Smooth muscle cell (in vitro differentiated cells): ENCODE results near the gene SRSF5. TPM values are rescaled to one million over a fixed set of nuclear protein-coding genes. Genes with fewer than 3 reads are reported as not detected.
"Not testable (repeated sequence)": the region's sequence is repeated elsewhere in the genome, so short reads cannot be mapped to it uniquely, and the experiment has no call there.

Experiments used
- DNase-seq: peaks from one replicate; lab custom pipeline; 2025; ENCODE audit not compliant: unreplicated experiment; lab: John Stamatoyannopoulos, UW
- H2AFZ ChIP-seq: fragments of 200-600 bp; sonication (generic); 2 replicates; pipeline ENCODE4 v1.6.0; 2016; ENCODE audit warnings: antibody characterized with exemption, low read depth, mild to moderate bottlenecking
- H3F3A ChIP-seq: fragments of 200-600 bp; sonication (generic); 2 replicates; pipeline ENCODE4 v1.6.0; 2017; ENCODE audit warnings: antibody characterized with exemption, low read depth
- H3K27ac ChIP-seq: fragments of 200-600 bp; sonication (generic); 2 replicates; pipeline ENCODE4 v1.5.1; 2016; ENCODE audit warnings: low read depth, mild to moderate bottlenecking
- H3K27me3 ChIP-seq: fragments of 200-600 bp; sonication (generic); 2 replicates; pipeline ENCODE4 v1.6.1; 2016; ENCODE audit warnings: low read depth, mild to moderate bottlenecking
- H3K36me3 ChIP-seq: fragments of 200-600 bp; sonication (generic); 2 replicates; pipeline ENCODE4 v1.5.1; 2016; ENCODE audit warnings: low read depth
- H3K4me1 ChIP-seq: fragments of 200-600 bp; sonication (generic); 2 replicates; pipeline ENCODE4 v1.5.1; 2016; ENCODE audit warnings: low read depth
- H3K4me2 ChIP-seq: fragments of 200-600 bp; sonication (generic); 2 replicates; pipeline ENCODE4 v1.6.0; 2016; ENCODE audit warnings: mild to moderate bottlenecking
- H3K4me3 ChIP-seq: fragments of 200-600 bp; sonication (generic); 2 replicates; pipeline ENCODE4 v1.5.1; 2016; ENCODE audit warnings: mild to moderate bottlenecking
- H3K79me2 ChIP-seq: fragments of 200-600 bp; sonication (generic); 2 replicates; pipeline ENCODE4 v1.6.0; 2016; ENCODE audit warnings: low read depth, mild to moderate bottlenecking
- H3K9ac ChIP-seq: fragments of 200-600 bp; sonication (generic); 2 replicates; pipeline ENCODE4 v1.6.0; 2016; ENCODE audit warnings: low read depth
- H3K9me3 ChIP-seq: fragments of 200-600 bp; sonication (generic); replicated peaks from 2 replicates; pipeline ENCODE4 v1.5.1; 2016; ENCODE audit warnings: low read depth
- H4K20me1 ChIP-seq: fragments of 200-600 bp; sonication (generic); 2 replicates; pipeline ENCODE4 v1.6.0; 2016; ENCODE audit warnings: low read depth
- CTCF ChIP-seq: fragments of 200-600 bp; sonication (generic); IDR thresholded peaks from 2 replicates; pipeline ENCODE4 v1.5.1; 2017; ENCODE audit warnings: borderline replicate concordance, mild to moderate bottlenecking, antibody characterized with exemption; ENCODE audit not compliant: insufficient read depth, poor library complexity, severe bottlenecking
- whole genome bisulfite sequencing: methylation state at CpG from one replicate; pipeline ENCODE4 v1.1.7; 2016; ENCODE audit warnings: low lambda C conversion rate; 5-methylcytosine and 5-hydroxymethylcytosine counted together
- polyA plus RNA-seq: library from polyadenylated mRNA; unstranded; fragments of >200 nt; fragmentation: Nextera tagmentation; extraction: Ambion mirVana; gene quantifications from 2 replicates; pipeline ENCODE4 v1.2.1, GENCODE V29; 2016
- total RNA-seq: library from RNA; depleted of rRNA; stranded (reverse); fragments of >200 nt; gene quantifications from 2 replicates; pipeline ENCODE4 v1.2.3, GENCODE V29; 2014

The SRSF5 gene
- total and polyA plus RNA-seq, 2 experiments from 2014 or later, result 197 to 201 TPM

DNA sequence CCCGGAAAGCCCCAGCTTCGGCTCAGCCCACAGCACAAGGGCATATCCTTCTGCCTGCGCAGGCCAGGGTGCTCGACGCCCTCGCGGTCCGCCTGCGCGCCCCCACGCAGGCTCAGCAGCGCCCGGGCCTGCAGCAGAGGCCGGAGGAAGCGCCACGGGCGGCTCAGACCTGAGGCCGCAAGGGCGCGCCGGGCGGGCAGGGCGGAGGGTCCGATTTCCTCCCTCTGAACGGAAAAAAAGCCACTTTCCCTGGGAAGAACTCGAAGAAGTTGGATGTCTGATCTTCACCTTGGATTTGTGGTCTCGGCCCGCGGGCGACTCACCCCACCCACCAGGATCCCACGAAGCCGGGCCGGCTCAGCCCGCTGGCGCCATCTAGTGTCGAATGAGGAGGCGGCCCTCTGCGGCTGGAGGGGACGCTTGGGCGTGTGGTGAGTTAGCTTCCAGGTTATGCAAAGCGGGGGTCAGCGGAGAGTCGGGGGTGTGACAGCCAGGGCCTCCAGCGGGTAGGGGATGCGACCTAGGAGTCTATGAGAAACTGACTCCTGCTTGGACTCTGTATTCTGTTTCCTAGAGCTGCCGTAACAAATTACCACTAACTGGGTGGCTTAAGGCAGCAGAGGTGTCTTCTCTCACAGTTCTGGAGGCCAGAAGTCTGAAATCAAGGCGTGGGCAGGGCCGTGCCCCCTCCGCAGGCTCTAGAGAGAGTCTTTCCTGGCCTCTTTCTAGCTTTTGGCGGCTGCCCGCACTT lies 40.0 kb upstream of the SRSF5 start:
- no peak overlapping the region for H3K27ac ChIP-seq
- WGBS, result 19% methylated on average over 50 of the region's 51 CpGs
- peak; percentile 99 for TF ChIP-seq CTCF

DNA sequence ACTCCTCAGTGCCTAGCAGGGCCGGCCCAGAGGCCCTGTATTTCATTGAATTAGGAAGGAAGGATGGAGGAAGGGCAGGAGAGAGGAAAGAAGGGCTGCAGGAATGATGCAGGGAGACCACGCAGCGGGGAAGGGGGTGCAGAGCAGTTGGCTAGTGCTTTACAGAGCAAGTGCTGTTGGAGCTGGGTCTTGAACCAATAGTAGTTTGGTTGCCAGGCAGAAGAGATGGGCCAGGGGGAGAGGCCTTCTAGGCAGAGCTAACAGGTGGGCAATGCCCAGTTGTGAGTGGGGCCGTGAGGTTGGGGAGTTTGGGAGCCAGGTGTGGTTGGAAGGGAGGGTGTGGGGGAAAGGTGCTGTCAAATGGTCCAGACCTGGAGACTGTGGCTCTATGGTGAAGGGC lies 39.1 kb upstream of the SRSF5 start:
- TF ChIP-seq CTCF, result no peak

More for the DNA sequence above, 40.0 kb upstream of the SRSF5 start:
- no peaks in the 10 kb centered on the region for H3K36me3 ChIP-seq
- H3K4me1 ChIP-seq, result no peaks in the 10 kb centered on the region
- H3K9ac ChIP-seq, result peak overlapping the region; percentile 42
- no peaks in the 10 kb centered on the region for H3K79me2 ChIP-seq
- H3K9me3 ChIP-seq, result no peaks in the 10 kb centered on the region
- H3K4me3 ChIP-seq, result peak overlapping the region; percentile 50
- H2AFZ ChIP-seq, result peak overlapping the region; percentile 79
- H3K4me2 ChIP-seq, result peak overlapping the region; percentile 86
- no peaks in the 10 kb centered on the region for H3K27me3 ChIP-seq
- no peaks in the 10 kb centered on the region for H3F3A ChIP-seq
- DNase-seq, result peak; percentile 66
- no peaks in the 10 kb centered on the region for H4K20me1 ChIP-seq

GRCh38 chr14:69731919-69732598 lies 34.9 kb upstream of the SRSF5 start:
- H2AFZ ChIP-seq, H3K27ac ChIP-seq, H3K4me3 ChIP-seq, H4K20me1 ChIP-seq, H3K79me2 ChIP-seq, DNase-seq, H3K36me3 ChIP-seq, H3K27me3 ChIP-seq, H3F3A ChIP-seq, H3K4me2 ChIP-seq, H3K9ac ChIP-seq, H3K4me1 ChIP-seq, H3K9me3 ChIP-seq: not testable (repeated sequence)
- WGBS, result 96% methylated on average over 8 of the region's 8 CpGs

More for the DNA sequence above, 39.1 kb upstream of the SRSF5 start:
- H3K36me3 ChIP-seq, result no peaks in the 10 kb centered on the region
- H3K9me3 ChIP-seq, result no peaks in the 10 kb centered on the region
- H3K4me2 ChIP-seq, result no peak overlapping the region
- no peak overlapping the region for H3K27ac ChIP-seq
- no peaks in the 10 kb centered on the region for H3K27me3 ChIP-seq
- H3K4me1 ChIP-seq, result no peaks in the 10 kb centered on the region
- no peak for DNase-seq
- H2AFZ ChIP-seq, result no peak overlapping the region
- WGBS, result 91% methylated on average over 4 of the region's 4 CpGs
- no peaks in the 10 kb centered on the region for H3K79me2 ChIP-seq
- H4K20me1 ChIP-seq, result no peaks in the 10 kb centered on the region
- H3F3A ChIP-seq, result no peaks in the 10 kb centered on the region
- H3K9ac ChIP-seq, result no peak overlapping the region
- H3K4me3 ChIP-seq, result no peak overlapping the region

- DNase-seq, H4K20me1 ChIP-seq, H3K27ac ChIP-seq, H3F3A ChIP-seq, H3K36me3 ChIP-seq, H3K79me2 ChIP-seq, H2AFZ ChIP-seq, H3K27me3 ChIP-seq, H3K4me1 ChIP-seq, H3K9ac ChIP-seq, H3K4me2 ChIP-seq, H3K9me3 ChIP-seq, H3K4me3 ChIP-seq: not testable (repeated sequence)
- WGBS, result 83% methylated on average over 4 of the region's 4 CpGs
These were observed 30.5 kb upstream of the SRSF5 start for GRCh38 chr14:69736405-69736804.
